Measurements from ENCODE around the gene NOL4L. TPM values are rescaled to one million over a fixed set of nuclear protein-coding genes. Genes with fewer than 3 reads are reported as not detected.
"Not testable (repeated sequence)": the region's sequence is repeated elsewhere in the genome, so short reads cannot be mapped to it uniquely, and the experiment has no call there.

Gene NOL4L
- total RNA-seq, 1 experiment from 2014 or later: 1.4 TPM

GRCh38 chr20:32468313-32468640, 116.9 kb downstream of the NOL4L start:
- Histone ChIP-seq H3K27ac (ENCODE audit: low read depth, low read length, poor library complexity, severe bottlenecking) (no peak overlapping the region), H3K9me3 (ENCODE audit: low read depth, low read length, poor library complexity, severe bottlenecking) (no peaks in the 10 kb centered on the region), H3K4me3 (ENCODE audit: low read depth, low read length, poor library complexity, severe bottlenecking) (no peak overlapping the region), H3K27me3 (replicated peaks; ENCODE audit: insufficient read depth, low read depth, low read length, poor library complexity) (no peaks in the 10 kb centered on the region), H3K4me1 (ENCODE audit: insufficient read depth, low read length, poor library complexity, severe bottlenecking) (no peaks in the 10 kb centered on the region), H3K36me3 (ENCODE audit: insufficient read depth, low read length, poor library complexity, severe bottlenecking) (no peaks in the 10 kb centered on the region)
- BruUV-seq (replicated peaks): no TSS peak
- POLR2A ChIA-PET (ENCODE audit: low non-redundant PET): no interaction called here
- no peak for DNase-seq (ENCODE audit: low spot score)
- intact Hi-C loops (cut with micrococcal nuclease; ENCODE audit: unreplicated experiment): no loop called here
- CTCF ChIA-PET: no interaction called here
- TF ChIP-seq, protein P1, sequence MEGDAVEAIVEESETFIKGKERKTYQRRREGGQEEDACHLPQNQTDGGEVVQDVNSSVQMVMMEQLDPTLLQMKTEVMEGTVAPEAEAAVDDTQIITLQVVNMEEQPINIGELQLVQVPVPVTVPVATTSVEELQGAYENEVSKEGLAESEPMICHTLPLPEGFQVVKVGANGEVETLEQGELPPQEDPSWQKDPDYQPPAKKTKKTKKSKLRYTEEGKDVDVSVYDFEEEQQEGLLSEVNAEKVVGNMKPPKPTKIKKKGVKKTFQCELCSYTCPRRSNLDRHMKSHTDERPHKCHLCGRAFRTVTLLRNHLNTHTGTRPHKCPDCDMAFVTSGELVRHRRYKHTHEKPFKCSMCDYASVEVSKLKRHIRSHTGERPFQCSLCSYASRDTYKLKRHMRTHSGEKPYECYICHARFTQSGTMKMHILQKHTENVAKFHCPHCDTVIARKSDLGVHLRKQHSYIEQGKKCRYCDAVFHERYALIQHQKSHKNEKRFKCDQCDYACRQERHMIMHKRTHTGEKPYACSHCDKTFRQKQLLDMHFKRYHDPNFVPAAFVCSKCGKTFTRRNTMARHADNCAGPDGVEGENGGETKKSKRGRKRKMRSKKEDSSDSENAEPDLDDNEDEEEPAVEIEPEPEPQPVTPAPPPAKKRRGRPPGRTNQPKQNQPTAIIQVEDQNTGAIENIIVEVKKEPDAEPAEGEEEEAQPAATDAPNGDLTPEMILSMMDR (conservative IDR thresholded peaks at IDR 0.05; ENCODE audit: low read depth, low read length): no peak
- no peak for TF ChIP-seq EZH2 (IDR thresholded peaks at IDR 0.05; ENCODE audit: borderline replicate concordance, low read depth, low read length, poor library complexity, severe bottlenecking)

GRCh38 chr20:32467506-32468312, 117.4 kb downstream of the NOL4L start:
- intact Hi-C loops (cut with micrococcal nuclease; ENCODE audit: unreplicated experiment): no loop called here
- no peaks in the 10 kb centered on the region for H3K36me3 ChIP-seq (ENCODE audit: insufficient read depth, low read length, poor library complexity, severe bottlenecking)
- no peak overlapping the region for H3K27ac ChIP-seq (ENCODE audit: low read depth, low read length, poor library complexity, severe bottlenecking)
- H3K4me1 ChIP-seq (ENCODE audit: insufficient read depth, low read length, poor library complexity, severe bottlenecking): no peaks in the 10 kb centered on the region
- no TSS peak for BruUV-seq (replicated peaks)
- ChIA-PET CTCF (no interaction called here), POLR2A (ENCODE audit: low non-redundant PET) (no interaction called here)
- DNase-seq (ENCODE audit: low spot score): no peak
- no peaks in the 10 kb centered on the region for H3K27me3 ChIP-seq (replicated peaks; ENCODE audit: insufficient read depth, low read depth, low read length, poor library complexity)
- no peaks in the 10 kb centered on the region for H3K9me3 ChIP-seq (ENCODE audit: low read depth, low read length, poor library complexity, severe bottlenecking)
- H3K4me3 ChIP-seq (ENCODE audit: low read depth, low read length, poor library complexity, severe bottlenecking): no peak overlapping the region
- TF ChIP-seq, protein P1 (conservative IDR thresholded peaks at IDR 0.05; ENCODE audit: low read depth, low read length): no peak
- no peak for TF ChIP-seq EZH2 (IDR thresholded peaks at IDR 0.05; ENCODE audit: borderline replicate concordance, low read depth, low read length, poor library complexity, severe bottlenecking)

GRCh38 chr20:32466739-32467505, 118.2 kb downstream of the NOL4L start:
- intact Hi-C loops (cut with micrococcal nuclease; ENCODE audit: unreplicated experiment): no loop called here
- Histone ChIP-seq H3K27me3 (replicated peaks; ENCODE audit: insufficient read depth, low read depth, low read length, poor library complexity) (no peaks in the 10 kb centered on the region), H3K4me1 (ENCODE audit: insufficient read depth, low read length, poor library complexity, severe bottlenecking) (no peaks in the 10 kb centered on the region), H3K4me3 (ENCODE audit: low read depth, low read length, poor library complexity, severe bottlenecking) (no peak overlapping the region), H3K9me3 (ENCODE audit: low read depth, low read length, poor library complexity, severe bottlenecking) (no peaks in the 10 kb centered on the region), H3K36me3 (ENCODE audit: insufficient read depth, low read length, poor library complexity, severe bottlenecking) (no peaks in the 10 kb centered on the region), H3K27ac (ENCODE audit: low read depth, low read length, poor library complexity, severe bottlenecking) (no peak overlapping the region)
- ChIA-PET POLR2A (ENCODE audit: low non-redundant PET) (no interaction called here), CTCF (no interaction called here)
- TF ChIP-seq EZH2 (IDR thresholded peaks at IDR 0.05; ENCODE audit: borderline replicate concordance, low read depth, low read length, poor library complexity, severe bottlenecking): no peak
- TF ChIP-seq, protein P1 (conservative IDR thresholded peaks at IDR 0.05; ENCODE audit: low read depth, low read length): no peak
- BruUV-seq (replicated peaks): no TSS peak
- DNase-seq (ENCODE audit: low spot score): no peak

- H3K36me3 ChIP-seq (ENCODE audit: insufficient read depth, low read length, poor library complexity, severe bottlenecking); intact Hi-C loops (cut with micrococcal nuclease; ENCODE audit: unreplicated experiment); H3K4me1 ChIP-seq (ENCODE audit: insufficient read depth, low read length, poor library complexity, severe bottlenecking); POLR2A ChIA-PET (ENCODE audit: low non-redundant PET); H3K27ac ChIP-seq (ENCODE audit: low read depth, low read length, poor library complexity, severe bottlenecking); H3K27me3 ChIP-seq (replicated peaks; ENCODE audit: insufficient read depth, low read depth, low read length, poor library complexity); BruUV-seq (replicated peaks); DNase-seq (ENCODE audit: low spot score); H3K9me3 ChIP-seq (ENCODE audit: low read depth, low read length, poor library complexity, severe bottlenecking); H3K4me3 ChIP-seq (ENCODE audit: low read depth, low read length, poor library complexity, severe bottlenecking): not testable (repeated sequence)
- CTCF ChIA-PET: interaction anchor here (0.8 kb wide), 1 partner anchor 10 kb away, joined by 3 read pairs; no protein-coding TSS in a partner anchor
Observed at GRCh38 chr20:32465901-32466675, 119.0 kb downstream of the NOL4L start.

Data from A673 (cell line).